GM12878 (cell line): Measurements from ENCODE around the gene PRCC. TPM values are rescaled to one million over a fixed set of nuclear protein-coding genes. Genes with fewer than 3 reads are reported as not detected.

Experiments used
- BACH1 ChIP-seq: fragments of 450-650 bp; IDR thresholded peaks from 2 replicates; pipeline ENCODE4 v1.6.1; 2017; ENCODE audit warnings: mild to moderate bottlenecking, borderline replicate concordance
- BCL11A ChIP-seq: IDR thresholded peaks from 2 replicates; pipeline ENCODE4 v1.6.1; 2011; ENCODE audit warnings: low read depth, low read length
- CHD4 ChIP-seq: fragments of 200-600 bp; sonication (generic); IDR thresholded peaks from 2 replicates; pipeline ENCODE4 v1.6.1; 2016; ENCODE audit warnings: mild to moderate bottlenecking
- CTCF ChIP-seq, 3 experiments: IDR thresholded peaks in 2 of 3; conservative IDR thresholded peaks in 1 of 3; 2 replicates each; pipeline ENCODE4 v1.5.1; 2011; ENCODE audit warnings: low read depth in 3 of 3, low read length in 3 of 3, mild to moderate bottlenecking in 3 of 3, control low read depth in 2 of 3, moderate library complexity in 2 of 3, inconsistent platforms in 1 of 3, mixed read lengths in 1 of 3; ENCODE audit not compliant: control insufficient read depth in 2 of 3, insufficient read depth in 1 of 3; ENCODE audit errors: extremely low read depth in 1 of 3
- E4F1 ChIP-seq: fragments of 450-650 bp; IDR thresholded peaks from 2 replicates; pipeline ENCODE4 v1.6.1; 2018; ENCODE audit warnings: borderline replicate concordance, mild to moderate bottlenecking; ENCODE audit not compliant: partially characterized antibody
- MEF2A ChIP-seq: IDR thresholded peaks from 2 replicates; pipeline ENCODE4 v1.6.1; 2011; ENCODE audit warnings: low read depth, mild to moderate bottlenecking, low read length, moderate library complexity; ENCODE audit not compliant: insufficient read depth
- MTA2 ChIP-seq: fragments of 450-650 bp; IDR thresholded peaks from 2 replicates; pipeline ENCODE4 v1.6.1; 2016; ENCODE audit warnings: low read depth, mild to moderate bottlenecking, moderate library complexity
- MYC ChIP-seq: IDR thresholded peaks from 2 replicates; pipeline ENCODE4 v1.6.1; 2011; ENCODE audit warnings: mild to moderate bottlenecking, low read length, moderate library complexity, inconsistent platforms; ENCODE audit not compliant: insufficient read depth, insufficient replicate concordance, insufficient read length, severe bottlenecking
- PBX3 ChIP-seq: IDR thresholded peaks from 2 replicates; pipeline ENCODE4 v1.6.1; 2011; ENCODE audit warnings: mild to moderate bottlenecking, low read depth, low read length, moderate library complexity; ENCODE audit not compliant: insufficient replicate concordance
- RELA ChIP-seq: fragments of 450-650 bp; IDR thresholded peaks from 2 replicates; pipeline ENCODE4 v1.8.0; 2014; ENCODE audit warnings: borderline replicate concordance; ENCODE audit not compliant: partially characterized antibody
- SMAD5 ChIP-seq: IDR thresholded peaks from 2 replicates; pipeline ENCODE4 v1.6.1; 2016; ENCODE audit warnings: antibody characterized with exemption, low read depth
- SREBF2 ChIP-seq: IDR thresholded peaks from 2 replicates; pipeline ENCODE4 v1.6.1; 2012; ENCODE audit warnings: mild to moderate bottlenecking, low read length
- SRF ChIP-seq, 2 experiments: IDR thresholded peaks; 2 replicates each; pipeline ENCODE4 v1.6.1; 2011; ENCODE audit warnings: low read depth in 2 of 2, low read length in 2 of 2, mild to moderate bottlenecking in 1 of 2, moderate library complexity in 1 of 2
- TARDBP ChIP-seq: IDR thresholded peaks from 2 replicates; pipeline ENCODE4 v1.6.1; 2016; ENCODE audit warnings: borderline replicate concordance
- YY1 ChIP-seq: IDR thresholded peaks from 2 replicates; pipeline ENCODE4 v1.6.1; 2011; ENCODE audit warnings: low read depth, mild to moderate bottlenecking, low read length
- polyA plus RNA-seq, 11 experiments: library from polyadenylated mRNA; depleted of rRNA in 4 of 11; unstranded in 6 of 11; stranded (reverse) in 5 of 11; fragments of >200 nt; fragmentation: Nextera tagmentation in 4 of 11; fragmentation: Illumina TruSeq in 1 of 11; extraction: Ambion mirVana in 4 of 11; extraction: Trizol in 1 of 11; gene quantifications; 1 replicate in 1 of 11; 2 replicates in 10 of 11; pipeline versions ENCODE4 v1.2.1 to v1.2.3, GENCODE V29; 2011 to 2016; ENCODE audit warnings: inconsistent platforms in 2 of 11, missing spikeins in 2 of 11, low read depth in 1 of 11
- total RNA-seq, 4 experiments: library from RNA; depleted of rRNA in 3 of 4; stranded (reverse); fragments of >200 nt in 3 of 4; fragmentation: Illumina TruSeq in 1 of 4; extraction: Trizol in 1 of 4; gene quantifications; 2 replicates each; pipeline versions ENCODE4 v1.2.1 to v1.2.3, GENCODE V29; 2013 to 2021
- TF ChIP-seq, protein P1 (sequence below): IDR thresholded peaks from 2 replicates; pipeline ENCODE4 v1.6.1; 2011; ENCODE audit warnings: borderline replicate concordance, low read depth, mild to moderate bottlenecking, moderate library complexity, mixed read lengths, low read length; ENCODE audit not compliant: insufficient read depth; ENCODE audit errors: extremely low read length
- TF ChIP-seq, protein P2 (sequence below): fragments of 450-650 bp; conservative IDR thresholded peaks from 2 replicates; pipeline ENCODE4 v1.6.1; 2017; ENCODE audit warnings: mild to moderate bottlenecking, moderate library complexity

PRCC gene
- total and polyA plus RNA-seq, 10 of the 15 experiments (the other 5 are each of a cell fraction or from before 2014, with no cell fraction given): 23.8 to 132 (median 63.1) TPM

GRCh38 chr1:156740741-156741480 is 26.4 kb upstream of the PRCC start, which contains the start of gene MRPL24 (continued):
- TF ChIP-seq SMAD5 (peak; percentile 55; the same call in 1 of the 2 replicates), SREBF2 (peak; percentile 60; the same call in 1 of the 2 replicates), MEF2A (peak; percentile 64; the same call in 1 of the 2 replicates), SRF (IDR thresholded peaks at IDR 0.05; ENCODE audit: low read depth in 2 of 2, low read length in 2 of 2) (peak in 1 of 2 experiments; percentile 66; a peak in 1 of 4 replicates), BACH1 (peak; percentile 32; the same call in 1 of the 2 replicates), E4F1 (peak; percentile 90), MYC (no peak), TARDBP (peak; percentile 97), PBX3 (no peak), MTA2 (peak; percentile 15; the same call in 1 of the 2 replicates), CHD4 (no peak), YY1 (peak; percentile 96), CTCF (IDR thresholded peaks at IDR 0.05 in 2 of 3, conservative IDR thresholded peaks at IDR 0.05 in 1 of 3; ENCODE audit: control insufficient read depth in 2 of 3, extremely low read depth in 1 of 3, insufficient read depth in 1 of 3, low read depth in 3 of 3, low read length in 3 of 3) (no peak), RELA (peak; percentile 87), BCL11A (no peak)
- TF ChIP-seq, protein P1, sequence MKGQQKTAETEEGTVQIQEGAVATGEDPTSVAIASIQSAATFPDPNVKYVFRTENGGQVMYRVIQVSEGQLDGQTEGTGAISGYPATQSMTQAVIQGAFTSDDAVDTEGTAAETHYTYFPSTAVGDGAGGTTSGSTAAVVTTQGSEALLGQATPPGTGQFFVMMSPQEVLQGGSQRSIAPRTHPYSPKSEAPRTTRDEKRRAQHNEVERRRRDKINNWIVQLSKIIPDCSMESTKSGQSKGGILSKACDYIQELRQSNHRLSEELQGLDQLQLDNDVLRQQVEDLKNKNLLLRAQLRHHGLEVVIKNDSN: no peak
- TF ChIP-seq, protein P2, sequence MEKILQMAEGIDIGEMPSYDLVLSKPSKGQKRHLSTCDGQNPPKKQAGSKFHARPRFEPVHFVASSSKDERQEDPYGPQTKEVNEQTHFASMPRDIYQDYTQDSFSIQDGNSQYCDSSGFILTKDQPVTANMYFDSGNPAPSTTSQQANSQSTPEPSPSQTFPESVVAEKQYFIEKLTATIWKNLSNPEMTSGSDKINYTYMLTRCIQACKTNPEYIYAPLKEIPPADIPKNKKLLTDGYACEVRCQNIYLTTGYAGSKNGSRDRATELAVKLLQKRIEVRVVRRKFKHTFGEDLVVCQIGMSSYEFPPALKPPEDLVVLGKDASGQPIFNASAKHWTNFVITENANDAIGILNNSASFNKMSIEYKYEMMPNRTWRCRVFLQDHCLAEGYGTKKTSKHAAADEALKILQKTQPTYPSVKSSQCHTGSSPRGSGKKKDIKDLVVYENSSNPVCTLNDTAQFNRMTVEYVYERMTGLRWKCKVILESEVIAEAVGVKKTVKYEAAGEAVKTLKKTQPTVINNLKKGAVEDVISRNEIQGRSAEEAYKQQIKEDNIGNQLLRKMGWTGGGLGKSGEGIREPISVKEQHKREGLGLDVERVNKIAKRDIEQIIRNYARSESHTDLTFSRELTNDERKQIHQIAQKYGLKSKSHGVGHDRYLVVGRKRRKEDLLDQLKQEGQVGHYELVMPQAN: peak; percentile 89
